ENCODE measurements around the gene SECISBP2.

DNA sequence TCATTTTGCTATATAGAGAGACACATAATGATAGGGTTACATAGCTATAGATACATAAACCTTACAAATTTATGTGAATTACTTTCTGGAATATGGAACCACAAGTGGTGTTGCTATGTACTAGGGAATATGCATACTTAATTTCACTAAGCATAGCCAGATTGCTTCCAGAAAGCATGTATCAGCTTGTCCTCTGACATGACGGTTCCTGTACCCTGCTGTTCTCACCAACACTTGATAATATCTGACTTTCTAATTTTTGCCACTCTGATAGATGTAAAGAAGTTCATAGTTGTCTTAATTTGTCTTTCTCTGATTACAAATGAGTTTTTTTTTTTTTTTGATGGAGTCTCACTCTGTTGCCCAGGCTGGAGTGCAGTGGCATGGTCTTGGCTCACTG, 25.3 kb upstream of the SECISBP2 start:
- TF ChIP-seq, protein P1, sequence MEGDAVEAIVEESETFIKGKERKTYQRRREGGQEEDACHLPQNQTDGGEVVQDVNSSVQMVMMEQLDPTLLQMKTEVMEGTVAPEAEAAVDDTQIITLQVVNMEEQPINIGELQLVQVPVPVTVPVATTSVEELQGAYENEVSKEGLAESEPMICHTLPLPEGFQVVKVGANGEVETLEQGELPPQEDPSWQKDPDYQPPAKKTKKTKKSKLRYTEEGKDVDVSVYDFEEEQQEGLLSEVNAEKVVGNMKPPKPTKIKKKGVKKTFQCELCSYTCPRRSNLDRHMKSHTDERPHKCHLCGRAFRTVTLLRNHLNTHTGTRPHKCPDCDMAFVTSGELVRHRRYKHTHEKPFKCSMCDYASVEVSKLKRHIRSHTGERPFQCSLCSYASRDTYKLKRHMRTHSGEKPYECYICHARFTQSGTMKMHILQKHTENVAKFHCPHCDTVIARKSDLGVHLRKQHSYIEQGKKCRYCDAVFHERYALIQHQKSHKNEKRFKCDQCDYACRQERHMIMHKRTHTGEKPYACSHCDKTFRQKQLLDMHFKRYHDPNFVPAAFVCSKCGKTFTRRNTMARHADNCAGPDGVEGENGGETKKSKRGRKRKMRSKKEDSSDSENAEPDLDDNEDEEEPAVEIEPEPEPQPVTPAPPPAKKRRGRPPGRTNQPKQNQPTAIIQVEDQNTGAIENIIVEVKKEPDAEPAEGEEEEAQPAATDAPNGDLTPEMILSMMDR (IDR thresholded peaks at IDR 0.05; ENCODE audit: low read depth, low read length), result no peak
- TF ChIP-seq, protein P2, sequence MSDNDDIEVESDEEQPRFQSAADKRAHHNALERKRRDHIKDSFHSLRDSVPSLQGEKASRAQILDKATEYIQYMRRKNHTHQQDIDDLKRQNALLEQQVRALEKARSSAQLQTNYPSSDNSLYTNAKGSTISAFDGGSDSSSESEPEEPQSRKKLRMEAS (IDR thresholded peaks at IDR 0.05; ENCODE audit: low read depth, low read length), result no peak
- no peak for TF ChIP-seq POLR2A (IDR thresholded peaks at IDR 0.05; ENCODE audit: extremely low read depth, insufficient read length)
- no peak for TF ChIP-seq MYC (IDR thresholded peaks at IDR 0.05; ENCODE audit: low read depth, low read length)

Measured in NB4 (cell line).